Stimulated activated CD4-positive, alpha-beta T cell treated with anti-CD3 and anti-CD28 coated beads, Interleukin-15, amount 100 ng/mL, for 24 hours (primary cell): Measurements from ENCODE around the gene DSTYK.
"Not testable (repeated sequence)": the region's sequence is repeated elsewhere in the genome, so short reads cannot be mapped to it uniquely, and the experiment has no call there.

ENCODE experiments used
- DNase-seq: peaks from one replicate; pipeline ENCODE4 v3.0.0-alpha.2; 2020

Gene DSTYK

GRCh38 chr1:205169248-205169647 lies 42.3 kb downstream of the DSTYK start:
- DNase-seq: no peak

- no peak for DNase-seq
Measured at GRCh38 chr1:205168291-205168690, 43.2 kb downstream of the DSTYK start.

GRCh38 chr1:205162301-205162700 lies 49.2 kb downstream of the DSTYK start:
- DNase-seq: no peak

GRCh38 chr1:205161076-205161475 lies 50.4 kb downstream of the DSTYK start:
- no peak for DNase-seq

- no peak for DNase-seq
Measured at GRCh38 chr1:205158048-205158616, 53.4 kb downstream of the DSTYK start.

- not testable (repeated sequence) for DNase-seq
Measured at GRCh38 chr1:205155665-205156377, 55.7 kb downstream of the DSTYK start.

- no peak for DNase-seq
Measured at GRCh38 chr1:205152505-205152904, 59.0 kb downstream of the DSTYK start.

- DNase-seq: no peak
Measured at GRCh38 chr1:205150651-205151428, 60.7 kb downstream of the DSTYK start.

- DNase-seq: no peak
Measured at GRCh38 chr1:205147191-205147835, 64.2 kb downstream of the DSTYK start.

- DNase-seq: no peak
Measured at GRCh38 chr1:205144751-205145150, 66.8 kb downstream of the DSTYK start.

GRCh38 chr1:205144046-205144720 lies 67.3 kb downstream of the DSTYK start:
- DNase-seq: no peak

- no peak for DNase-seq
Measured at GRCh38 chr1:205142102-205142469, 69.4 kb downstream of the DSTYK start.

GRCh38 chr1:205141236-205142101 lies 70.0 kb downstream of the DSTYK start:
- DNase-seq: peak; percentile 84

- no peak for DNase-seq
Measured at GRCh38 chr1:205140113-205140512, 71.4 kb downstream of the DSTYK start.

- no peak for DNase-seq
Measured at GRCh38 chr1:205137901-205138300, 73.6 kb downstream of the DSTYK start.

GRCh38 chr1:205133287-205133686 lies 78.2 kb downstream of the DSTYK start:
- no peak for DNase-seq

- DNase-seq: no peak
Measured at GRCh38 chr1:205129447-205130029, 82.0 kb downstream of the DSTYK start.

GRCh38 chr1:205128050-205128449 lies 83.5 kb downstream of the DSTYK start:
- DNase-seq: no peak

GRCh38 chr1:205127646-205128045 lies 83.9 kb downstream of the DSTYK start:
- DNase-seq: no peak

- no peak for DNase-seq
Measured at GRCh38 chr1:205124726-205125125, 86.8 kb downstream of the DSTYK start.

- DNase-seq: no peak
Measured at GRCh38 chr1:205122489-205122882, 89.0 kb downstream of the DSTYK start.
